Activated T-cell treated with anti-CD3 and anti-CD28 coated beads, Interleukin-2, amount 50 U/mL, for 72 hours (primary cell): ENCODE results near the gene SCTR. TPM values are rescaled to one million over a fixed set of nuclear protein-coding genes. Genes with fewer than 3 reads are reported as not detected.

Experiments used
- ATAC-seq, 2 donors: fragments of 150-1000 bp; cut with Tn5 transposase; replicated peaks in 1 of 2; 2 replicates each; pipeline ENCODE4 v1.10.0; 2021; ENCODE audit warnings: moderate library complexity in 2 of 2, mild to moderate bottlenecking in 1 of 2
- DNase-seq, 2 donors: peaks; one replicate each; pipeline ENCODE4 v3.0.0; 2021 to 2022; ENCODE audit warnings: mixed read lengths in 1 of 2
- H3K27ac Mint-ChIP-seq: one replicate; pipeline ENCODE4 v1.8.0; 2022; ENCODE audit warnings: mild to moderate bottlenecking, moderate library complexity, mixed read lengths
- H3K27me3 Mint-ChIP-seq: one replicate; pipeline ENCODE4 v1.8.0; 2022; ENCODE audit warnings: low read depth, mixed read lengths
- H3K36me3 Mint-ChIP-seq, 2 donors: one replicate each; pipeline ENCODE4 v1.8.0; 2022; ENCODE audit warnings: mixed read lengths in 2 of 2, mild to moderate bottlenecking in 1 of 2; ENCODE audit not compliant: insufficient read depth in 2 of 2
- H3K4me1 Mint-ChIP-seq: one replicate; pipeline ENCODE4 v1.8.0; 2022; ENCODE audit warnings: low read depth, mixed read lengths
- H3K4me3 Mint-ChIP-seq, 2 donors: one replicate each; pipeline ENCODE4 v1.8.0; 2022; ENCODE audit warnings: mild to moderate bottlenecking in 2 of 2, mixed read lengths in 2 of 2, moderate library complexity in 2 of 2
- H3K9me3 Mint-ChIP-seq, 2 donors: one replicate each; pipeline ENCODE4 v1.8.0; 2022; ENCODE audit warnings: mixed read lengths in 2 of 2
- total RNA-seq, 2 donors: library from RNA; stranded (reverse); gene quantifications; one replicate each; pipeline ENCODE4 v1.2.3, GENCODE V29; 2022

The SCTR gene
- total RNA-seq: not detected

DNA sequence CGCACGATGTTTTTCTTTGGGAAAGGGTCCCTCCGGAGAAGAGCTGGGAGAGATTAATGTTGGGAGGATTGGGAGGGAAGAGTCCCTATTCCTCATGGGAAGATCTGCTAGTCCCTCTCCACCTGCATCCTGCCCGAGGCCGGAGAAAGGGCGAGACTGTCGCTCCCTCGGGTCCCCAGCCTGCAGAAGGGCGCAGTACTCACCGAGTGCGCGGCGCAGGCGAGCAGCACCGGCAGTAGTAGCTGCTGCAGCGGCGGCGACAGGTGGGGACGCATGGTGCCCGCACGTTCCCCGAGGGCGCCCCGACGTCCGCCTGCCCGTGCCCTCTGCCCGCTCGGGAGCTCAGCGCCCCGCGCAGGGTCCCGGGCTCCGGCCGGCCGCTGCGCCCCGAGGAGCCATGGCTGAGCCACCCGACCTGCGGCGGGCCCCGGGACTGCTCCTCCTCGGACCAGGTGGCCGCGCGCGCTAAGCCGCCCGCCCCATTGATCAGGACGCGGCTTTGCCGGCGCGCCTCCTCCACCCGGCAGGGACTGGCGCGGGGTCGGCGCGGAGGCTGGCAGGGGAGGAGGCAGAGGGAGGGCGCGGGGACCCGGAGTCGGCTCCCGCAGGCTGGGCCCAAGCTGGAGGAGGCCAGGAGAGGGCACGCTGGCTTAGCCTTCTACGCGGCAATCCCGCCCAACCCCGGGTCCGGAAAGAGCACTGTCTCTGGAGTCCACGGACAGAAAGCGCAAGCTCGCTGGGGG, at the start of gene SCTR:
TSS of gene SCTR (minus strand) at position 532 of the 743 bp plus-strand sequence. CDS start at position 275, 257 bp downstream.
- Mint-ChIP-seq H3K36me3 (no peaks in the 10 kb centered on the region), H3K4me1 (peaks cover 3% of the 10 kb centered on the region), H3K27ac (no peak within 1 kb of the TSS), H3K4me3 (no peak within 1 kb of the TSS), H3K27me3 (peaks cover 57% of the 10 kb centered on the region), H3K9me3 (no peaks in the 10 kb centered on the region)
- ATAC-seq: no peak
- DNase-seq: no peak

DNA sequence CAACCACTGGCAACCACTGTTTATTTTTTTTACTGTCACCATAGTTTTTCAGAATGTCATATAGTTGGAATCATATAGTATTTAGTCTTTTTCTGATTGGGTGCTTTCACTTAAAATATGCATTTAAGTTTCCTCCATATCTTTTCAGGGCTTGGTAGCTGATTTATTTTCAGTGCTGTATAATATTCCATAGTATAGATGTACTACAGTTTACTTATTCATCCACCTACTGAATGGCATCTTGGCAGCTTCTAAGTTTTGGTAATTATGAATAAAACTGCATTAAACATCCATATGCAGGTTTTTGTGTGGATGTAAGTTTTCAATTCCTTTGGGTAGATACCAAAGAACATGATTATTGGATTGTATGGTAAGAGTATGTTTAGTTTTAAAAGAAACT, 43.0 kb upstream of the SCTR start:
- Mint-ChIP-seq H3K4me1 (no peaks in the 10 kb centered on the region), H3K27ac (no peak overlapping the region), H3K27me3 (peaks cover 8% of the 10 kb centered on the region), H3K9me3 (peaks cover 2 to 7% of the 10 kb centered on the region in 2 donors), H3K36me3 (peaks cover 0 to 5% of the 10 kb centered on the region in 2 donors), H3K4me3 (no peak overlapping the region)
- ATAC-seq (no peak), DNase-seq (no peak)

DNA sequence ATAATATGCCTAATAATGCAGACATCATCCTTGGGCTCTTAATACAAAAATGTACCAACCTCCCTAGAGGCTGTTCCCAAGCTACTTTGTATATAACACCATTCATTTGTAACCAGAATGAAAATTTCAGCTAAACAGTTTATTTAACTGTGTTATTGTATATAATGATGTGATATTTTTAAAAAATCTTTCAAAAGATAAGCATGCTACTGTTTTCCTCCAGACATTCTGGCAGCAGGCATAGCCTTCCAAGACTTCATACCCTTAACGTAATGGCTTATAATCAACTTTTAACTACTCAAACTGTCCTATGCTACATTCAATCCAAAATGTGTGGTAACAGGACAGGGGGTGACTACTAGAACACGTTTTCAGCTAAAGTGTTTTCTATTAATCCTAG, 41.2 kb upstream of the SCTR start:
- Mint-ChIP-seq H3K27ac (no peak overlapping the region), H3K36me3 (peaks cover 0 to 5% of the 10 kb centered on the region in 2 donors), H3K4me3 (no peak overlapping the region), H3K4me1 (no peaks in the 10 kb centered on the region), H3K9me3 (peaks cover 2 to 7% of the 10 kb centered on the region in 2 donors), H3K27me3 (peaks cover 8% of the 10 kb centered on the region)
- DNase-seq (no peak), ATAC-seq (no peak)

DNA sequence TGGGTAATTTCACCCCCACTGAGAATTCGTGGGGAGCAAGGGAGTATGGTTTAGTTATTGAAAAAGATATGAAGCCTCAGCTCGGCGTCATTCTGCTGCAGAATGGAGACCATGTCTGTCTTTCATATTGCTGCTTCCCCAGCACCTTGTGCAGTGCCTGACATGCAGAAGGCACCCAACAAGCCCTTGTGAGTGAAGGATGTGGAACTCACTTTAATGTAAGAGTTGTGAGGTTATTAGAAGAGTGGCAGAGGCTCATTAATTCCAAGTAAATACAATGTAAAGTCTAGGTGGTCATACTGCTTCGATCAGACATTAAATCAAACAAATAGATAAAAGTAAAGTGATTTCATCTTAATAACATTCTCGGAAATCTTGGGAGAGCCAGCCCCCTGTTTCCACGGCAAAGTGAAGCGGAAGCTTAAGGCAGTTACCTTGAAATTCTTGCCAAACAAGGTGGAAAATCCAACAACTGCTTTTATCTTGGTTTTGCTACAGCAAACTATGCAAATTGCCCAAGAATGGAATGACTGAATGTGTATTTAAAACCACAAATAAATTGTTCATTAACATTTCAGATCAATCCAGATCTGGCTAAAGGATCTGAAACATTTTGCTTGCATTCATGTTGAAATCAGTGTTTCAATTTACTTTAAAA, 29.5 kb upstream of the SCTR start:
- Mint-ChIP-seq H3K4me3 (no peak overlapping the region), H3K36me3 (no peaks in the 10 kb centered on the region), H3K9me3 (no peaks in the 10 kb centered on the region), H3K4me1 (no peaks in the 10 kb centered on the region), H3K27ac (no peak overlapping the region), H3K27me3 (peaks cover 23% of the 10 kb centered on the region)
- DNase-seq (no peak), ATAC-seq (no peak)

DNA sequence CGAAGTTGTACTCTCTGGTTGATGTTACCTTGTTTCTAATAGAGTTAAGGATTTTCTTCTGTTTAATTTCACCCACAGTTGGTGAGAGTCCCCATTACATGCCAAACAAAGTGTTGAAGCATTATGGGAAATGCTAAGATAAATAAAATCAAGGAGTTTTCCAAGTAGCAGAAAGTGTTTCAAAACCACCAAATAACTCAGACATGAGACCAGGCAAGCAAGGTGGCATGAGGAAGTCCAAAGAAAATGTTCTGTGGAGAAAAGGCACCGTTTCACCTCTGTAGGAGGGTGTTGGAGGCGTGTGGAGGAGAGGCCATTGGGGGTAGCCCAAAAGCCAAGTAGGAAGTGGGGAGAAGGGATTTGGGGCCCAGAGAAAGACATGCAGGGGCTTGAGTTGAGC, 28.6 kb upstream of the SCTR start:
- no peaks in the 10 kb centered on the region for H3K36me3 Mint-ChIP-seq
- H3K27me3 Mint-ChIP-seq: peaks cover 23% of the 10 kb centered on the region
- H3K9me3 Mint-ChIP-seq: no peaks in the 10 kb centered on the region

DNA sequence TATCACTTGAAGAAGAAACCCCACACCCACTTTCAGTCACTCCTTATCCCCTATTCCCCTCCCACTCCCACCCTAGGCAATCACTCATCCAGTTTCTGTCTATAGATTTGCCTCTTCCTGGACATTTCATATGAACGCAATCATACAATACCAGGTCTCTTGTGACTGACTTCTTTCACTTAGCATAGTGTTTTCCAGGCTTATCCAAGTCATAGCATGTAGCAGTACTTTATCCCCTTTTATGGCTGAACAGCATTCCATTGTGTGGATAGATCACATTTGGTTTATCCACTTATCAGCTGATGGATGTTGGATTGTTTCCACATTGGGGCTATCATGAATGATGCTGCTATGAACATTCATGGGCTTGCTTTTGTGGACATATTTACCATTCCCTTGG, 26.6 kb upstream of the SCTR start:
- no peak overlapping the region for H3K4me3 Mint-ChIP-seq
- no peaks in the 10 kb centered on the region for H3K9me3 Mint-ChIP-seq
- ATAC-seq: no peak
- no peak for DNase-seq
- H3K36me3 Mint-ChIP-seq: no peaks in the 10 kb centered on the region
- no peak overlapping the region for H3K27ac Mint-ChIP-seq
- H3K27me3 Mint-ChIP-seq: peaks cover 19% of the 10 kb centered on the region
- no peaks in the 10 kb centered on the region for H3K4me1 Mint-ChIP-seq

More for the DNA sequence above, 28.6 kb upstream of the SCTR start:
- no peak for ATAC-seq
- DNase-seq: no peak
- Mint-ChIP-seq H3K4me1 (no peaks in the 10 kb centered on the region), H3K27ac (no peak overlapping the region), H3K4me3 (no peak overlapping the region)

DNA sequence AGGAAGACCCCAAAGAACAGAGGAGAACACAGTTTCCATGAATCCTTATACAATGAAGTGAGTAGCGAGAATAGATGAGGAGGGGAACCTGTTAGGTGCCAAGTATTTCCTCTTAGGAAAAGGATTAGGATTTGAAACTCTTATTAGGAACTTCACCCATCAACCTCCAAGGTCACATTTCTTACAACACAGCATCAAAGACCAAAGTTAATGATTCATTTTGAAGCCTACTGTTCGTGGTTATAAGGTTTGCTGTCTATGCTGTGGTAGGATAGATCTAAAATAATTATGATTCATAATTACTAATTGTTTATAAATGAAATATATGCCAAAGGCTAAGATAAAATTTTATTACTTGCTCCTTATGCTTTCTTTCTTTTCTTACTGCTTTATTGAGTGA, 26.1 kb upstream of the SCTR start:
- Mint-ChIP-seq H3K36me3 (no peaks in the 10 kb centered on the region), H3K27ac (no peak overlapping the region), H3K27me3 (peaks cover 23% of the 10 kb centered on the region), H3K9me3 (no peaks in the 10 kb centered on the region), H3K4me3 (no peak overlapping the region), H3K4me1 (no peaks in the 10 kb centered on the region)
- ATAC-seq: no peak
- no peak for DNase-seq

DNA sequence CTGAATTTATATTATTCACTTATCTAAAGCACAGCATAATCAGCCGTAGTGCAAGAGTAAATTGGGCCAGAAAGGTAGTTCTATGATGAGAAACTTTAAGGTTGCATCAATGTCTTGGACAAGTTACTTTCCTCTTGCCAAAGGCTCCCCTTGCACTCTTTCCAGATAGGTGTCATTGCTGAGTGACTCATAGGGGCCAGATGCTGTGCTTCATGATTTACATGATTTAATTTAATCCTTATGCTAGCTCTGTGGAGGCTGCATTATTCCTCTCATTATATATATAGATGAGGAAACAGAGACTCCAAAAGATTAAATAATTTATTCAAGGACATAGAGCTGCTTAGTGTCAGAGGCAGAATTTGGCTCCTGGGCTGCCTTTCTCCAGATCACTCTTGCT, 25.0 kb upstream of the SCTR start:
- DNase-seq: no peak
- no peak overlapping the region for H3K4me3 Mint-ChIP-seq
- ATAC-seq: no peak
- H3K9me3 Mint-ChIP-seq: no peaks in the 10 kb centered on the region
- peaks cover 29% of the 10 kb centered on the region for H3K27me3 Mint-ChIP-seq
- H3K36me3 Mint-ChIP-seq: peaks cover 0 to 1% of the 10 kb centered on the region in 2 donors
- no peak overlapping the region for H3K27ac Mint-ChIP-seq
- H3K4me1 Mint-ChIP-seq: no peaks in the 10 kb centered on the region

DNA sequence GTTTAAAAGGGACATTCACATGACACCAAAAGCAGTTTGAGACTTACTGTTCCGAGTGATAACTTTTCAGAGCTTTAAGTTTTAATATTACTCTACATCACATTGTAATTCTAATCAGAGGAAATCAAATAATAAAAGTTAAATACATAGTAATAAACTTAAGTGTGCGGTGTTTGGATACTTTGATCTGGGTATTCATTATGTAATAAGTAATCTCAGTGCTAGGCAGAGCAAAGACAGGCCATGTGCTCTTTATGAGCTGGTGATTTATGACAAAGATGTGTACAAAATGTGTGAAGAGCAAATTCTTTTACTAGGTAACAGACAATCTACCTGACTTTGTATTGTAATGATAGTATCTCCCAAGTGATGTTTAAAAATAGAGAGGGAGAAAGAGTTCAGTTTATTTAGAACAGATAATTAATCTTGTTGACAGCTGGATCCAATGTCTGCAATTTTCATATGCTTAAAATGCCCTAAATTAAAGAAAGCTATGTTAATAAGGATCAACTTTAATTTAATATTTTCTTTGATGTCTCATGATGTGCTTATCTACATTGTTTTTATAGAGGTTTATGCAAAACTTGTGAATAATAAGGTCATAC, 24.3 kb upstream of the SCTR start:
- Mint-ChIP-seq H3K27ac (no peak overlapping the region), H3K4me3 (no peak overlapping the region), H3K9me3 (no peaks in the 10 kb centered on the region), H3K4me1 (no peaks in the 10 kb centered on the region), H3K27me3 (peaks cover 34% of the 10 kb centered on the region), H3K36me3 (peaks cover 0 to 1% of the 10 kb centered on the region in 2 donors)
- no peak for DNase-seq
- ATAC-seq: no peak

DNA sequence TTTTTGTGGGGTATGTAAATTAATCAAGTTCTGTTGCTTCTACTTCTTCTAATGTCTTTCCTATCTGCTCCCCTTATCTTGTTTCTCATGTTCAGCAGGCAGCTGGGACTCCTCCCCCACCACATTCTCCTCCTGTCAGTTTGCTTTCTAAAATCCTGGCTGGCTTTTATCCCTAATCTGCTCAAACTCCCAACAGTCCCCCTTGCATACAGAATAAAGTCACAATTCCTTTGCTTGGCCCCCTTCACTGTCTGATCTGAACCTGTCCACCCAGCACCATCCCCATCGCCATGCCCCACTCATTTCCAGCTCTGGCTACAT, 22.1 kb upstream of the SCTR start:
- H3K27ac Mint-ChIP-seq: no peak overlapping the region
- ATAC-seq (no peak), DNase-seq (no peak)
- peaks cover 3 to 5% of the 10 kb centered on the region in 2 donors for H3K36me3 Mint-ChIP-seq
- no peaks in the 10 kb centered on the region for H3K9me3 Mint-ChIP-seq
- no peak overlapping the region for H3K4me3 Mint-ChIP-seq
- H3K27me3 Mint-ChIP-seq: peaks cover 35% of the 10 kb centered on the region
- H3K4me1 Mint-ChIP-seq: no peaks in the 10 kb centered on the region

DNA sequence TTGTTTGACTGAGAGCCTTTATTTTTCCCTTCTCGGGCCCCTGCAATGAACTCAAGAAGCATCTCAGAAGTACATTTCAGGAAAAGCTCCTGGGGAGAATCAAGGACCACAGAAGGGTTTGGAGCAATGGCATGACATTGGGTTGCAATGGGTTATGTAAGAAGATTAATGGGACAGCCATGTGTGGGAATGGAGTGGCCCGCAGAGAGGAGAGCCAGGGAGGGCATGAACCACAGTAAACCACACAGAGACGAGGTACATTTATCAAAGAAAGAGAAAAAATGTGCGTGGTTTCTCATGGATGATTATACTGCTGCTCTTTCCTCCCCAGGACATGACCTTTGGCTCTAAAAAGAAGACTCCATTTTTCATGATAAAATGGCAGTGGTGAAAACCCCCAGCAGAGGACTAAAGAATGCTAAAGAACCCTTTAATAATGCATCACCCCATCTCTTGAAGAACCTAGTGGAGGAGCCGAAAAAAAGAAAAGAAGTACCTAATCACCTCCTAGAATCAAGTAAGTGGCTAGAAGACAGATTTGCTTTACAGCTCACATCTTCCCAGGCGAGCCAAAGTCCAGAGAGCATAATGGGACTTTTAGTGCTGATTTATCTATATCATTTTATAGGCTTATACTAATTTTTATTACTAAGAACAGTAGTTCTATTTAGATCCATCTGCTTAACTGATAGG, 21.6 kb upstream of the SCTR start:
- Mint-ChIP-seq H3K27me3 (peaks cover 35% of the 10 kb centered on the region), H3K9me3 (no peaks in the 10 kb centered on the region)

DNA sequence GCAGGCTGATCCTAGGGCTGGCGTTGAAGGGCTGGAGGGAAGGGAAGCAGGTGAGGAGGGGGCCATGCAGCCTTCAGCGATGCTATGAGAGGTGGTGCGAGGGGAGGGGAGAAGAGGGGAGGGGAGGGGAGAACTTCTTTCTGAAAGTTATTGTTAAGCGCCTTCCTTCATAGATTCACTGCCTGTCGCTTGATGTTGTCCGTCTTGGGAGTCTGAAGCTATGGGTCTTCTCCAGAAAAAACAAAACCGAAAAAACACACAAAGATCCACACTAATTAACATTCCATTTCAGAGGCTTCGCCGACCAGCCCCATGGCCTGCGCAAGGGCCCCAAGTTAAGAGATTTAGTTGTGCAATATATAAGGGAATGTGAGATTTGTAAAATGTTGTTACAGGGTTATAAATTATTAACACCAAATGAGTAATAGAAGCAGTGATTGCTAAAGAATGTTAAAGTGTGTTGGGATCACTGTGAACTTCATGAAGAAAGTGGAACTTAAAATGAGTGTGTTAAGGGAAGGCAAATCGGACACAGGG, 20.7 kb upstream of the SCTR start:
- Mint-ChIP-seq H3K36me3 (peaks cover 3 to 5% of the 10 kb centered on the region in 2 donors), H3K9me3 (no peaks in the 10 kb centered on the region), H3K27ac (no peak overlapping the region), H3K27me3 (peaks cover 35% of the 10 kb centered on the region), H3K4me1 (no peaks in the 10 kb centered on the region), H3K4me3 (peak overlapping the region; percentile 3 to 62)
- ATAC-seq (no peak), DNase-seq (no peak)

More for the DNA sequence above, 21.6 kb upstream of the SCTR start:
- ATAC-seq: no peak
- peaks cover 3 to 5% of the 10 kb centered on the region in 2 donors for H3K36me3 Mint-ChIP-seq
- no peak overlapping the region for H3K27ac Mint-ChIP-seq
- no peak overlapping the region for H3K4me3 Mint-ChIP-seq
- no peak for DNase-seq
- no peaks in the 10 kb centered on the region for H3K4me1 Mint-ChIP-seq
